ENCODE results near the gene ACACA.

GRCh38 chr17:37413875-37414519 lies 7.4 kb upstream of the ACACA start:
- TF ChIP-seq POLR2AphosphoS5 (IDR thresholded peaks at IDR 0.05; ENCODE audit: low read depth, low read length) (no peak), PAX5 (IDR thresholded peaks at IDR 0.05; ENCODE audit: insufficient read depth, low read length, severe bottlenecking) (no peak)

Data from GM12891 (cell line).